HG02759 (cell line): ENCODE measurements around the gene SLC41A3.
"Not testable (repeated sequence)": the region's sequence is repeated elsewhere in the genome, so short reads cannot be mapped to it uniquely, and the experiment has no call there.

ENCODE experiments used
- ATAC-seq: cut with Tn5 transposase; IDR thresholded peaks from one replicate; pipeline ENCODE4 v1.9.1; 2021; ENCODE audit warnings: mild to moderate bottlenecking, moderate library complexity; ENCODE audit not compliant: unreplicated experiment

The SLC41A3 gene

DNA sequence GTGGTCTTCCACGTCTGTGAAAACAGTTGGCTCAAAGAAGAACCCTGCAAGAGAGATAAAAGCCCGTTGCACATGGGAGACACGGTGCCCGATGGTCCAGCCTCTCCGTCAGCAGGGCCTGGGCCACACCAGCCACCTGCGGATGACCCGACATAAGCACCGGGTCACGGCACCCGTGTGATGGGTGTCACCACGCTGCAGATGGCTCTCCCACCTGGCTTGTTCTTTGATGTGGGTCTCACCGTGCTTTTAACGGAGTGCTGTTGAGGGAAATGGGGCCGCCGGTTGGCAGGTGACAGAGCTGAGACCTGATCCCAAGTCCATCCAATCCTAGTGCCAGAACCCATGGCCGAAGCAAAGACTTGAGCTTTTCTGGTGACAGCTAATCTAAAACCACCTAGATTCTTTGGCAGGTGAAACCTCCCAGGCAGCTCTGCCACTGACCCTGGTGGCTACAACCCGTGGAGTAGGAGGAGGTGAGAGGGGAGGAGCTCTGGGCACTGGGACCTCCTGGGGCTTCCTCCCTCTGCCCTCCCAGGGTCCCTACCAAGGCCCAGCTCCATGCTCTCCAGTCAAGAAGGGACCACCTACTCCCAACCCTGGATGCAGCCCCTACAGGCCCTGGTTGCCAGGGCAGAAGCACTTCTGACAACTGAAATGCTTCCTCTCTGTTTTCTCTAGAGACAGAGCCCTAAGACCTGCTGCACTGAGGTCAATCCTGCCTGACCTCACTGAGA is 23.4 kb upstream of the SLC41A3 start:
- no peak for ATAC-seq

DNA sequence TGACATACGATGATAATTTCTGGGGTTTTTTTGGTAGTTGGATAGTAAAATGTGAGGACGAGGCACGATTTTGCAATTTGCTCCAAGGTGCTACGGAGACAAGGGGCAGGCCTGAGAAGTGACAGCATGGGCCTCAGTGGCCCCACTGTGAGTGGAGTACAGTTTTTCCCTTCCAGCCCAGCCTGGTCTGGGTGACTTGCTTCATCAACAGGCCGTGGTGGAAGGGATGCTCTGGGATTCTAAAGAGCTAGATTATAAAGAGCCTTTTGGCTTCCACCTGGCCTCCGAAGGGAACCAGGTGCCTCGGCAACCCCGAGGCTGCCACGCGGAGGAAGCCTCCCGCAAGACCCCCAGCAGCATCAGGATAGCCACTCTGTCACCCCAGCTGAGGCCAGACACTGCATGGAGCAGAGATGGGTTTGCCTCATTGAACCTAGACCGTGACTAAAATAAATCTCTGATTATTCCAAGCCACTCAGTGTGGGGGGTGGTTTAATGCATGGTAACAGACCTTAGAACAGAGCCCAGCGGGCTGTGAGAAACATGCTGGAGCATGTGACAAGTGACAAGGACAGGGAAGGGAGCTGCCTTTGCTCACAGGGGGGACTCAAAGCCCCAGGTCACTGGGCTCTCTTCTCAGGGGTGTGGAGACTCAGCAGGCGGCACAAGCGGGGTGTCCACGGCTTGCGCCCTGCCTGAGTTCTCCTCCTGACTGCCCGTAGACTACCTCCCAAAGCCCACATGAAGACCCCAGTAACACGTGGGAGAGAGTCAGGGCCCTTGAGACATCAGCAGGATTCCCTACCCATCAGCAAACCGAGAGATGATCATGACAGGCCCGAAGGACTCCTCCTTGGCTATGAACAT is 22.6 kb upstream of the SLC41A3 start:
- ATAC-seq, result no peak

DNA sequence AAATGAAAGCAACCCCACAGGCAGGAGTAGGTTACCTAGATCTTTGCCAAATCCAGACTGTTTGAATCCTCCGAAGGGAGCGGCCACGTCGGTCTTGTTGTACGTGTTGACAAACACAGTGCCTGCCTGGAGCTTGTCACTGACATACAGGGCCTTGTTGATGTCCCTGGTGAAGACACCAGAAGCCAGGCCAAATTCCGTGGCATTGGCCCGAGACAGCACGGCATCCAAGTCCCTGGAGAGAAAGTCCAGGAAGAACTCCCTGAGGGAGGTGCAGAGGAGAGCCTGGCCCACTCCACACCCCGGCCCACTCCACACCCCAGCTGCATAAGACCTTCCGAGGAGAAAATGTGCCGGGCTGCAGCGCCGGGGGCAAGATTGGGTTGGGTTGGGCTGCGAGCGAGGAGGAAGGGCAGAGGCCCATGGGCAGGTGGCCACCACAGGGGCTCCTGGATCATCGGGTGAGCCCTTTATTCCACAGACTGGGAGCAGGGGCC is 21.8 kb upstream of the SLC41A3 start:
- no peak for ATAC-seq

DNA sequence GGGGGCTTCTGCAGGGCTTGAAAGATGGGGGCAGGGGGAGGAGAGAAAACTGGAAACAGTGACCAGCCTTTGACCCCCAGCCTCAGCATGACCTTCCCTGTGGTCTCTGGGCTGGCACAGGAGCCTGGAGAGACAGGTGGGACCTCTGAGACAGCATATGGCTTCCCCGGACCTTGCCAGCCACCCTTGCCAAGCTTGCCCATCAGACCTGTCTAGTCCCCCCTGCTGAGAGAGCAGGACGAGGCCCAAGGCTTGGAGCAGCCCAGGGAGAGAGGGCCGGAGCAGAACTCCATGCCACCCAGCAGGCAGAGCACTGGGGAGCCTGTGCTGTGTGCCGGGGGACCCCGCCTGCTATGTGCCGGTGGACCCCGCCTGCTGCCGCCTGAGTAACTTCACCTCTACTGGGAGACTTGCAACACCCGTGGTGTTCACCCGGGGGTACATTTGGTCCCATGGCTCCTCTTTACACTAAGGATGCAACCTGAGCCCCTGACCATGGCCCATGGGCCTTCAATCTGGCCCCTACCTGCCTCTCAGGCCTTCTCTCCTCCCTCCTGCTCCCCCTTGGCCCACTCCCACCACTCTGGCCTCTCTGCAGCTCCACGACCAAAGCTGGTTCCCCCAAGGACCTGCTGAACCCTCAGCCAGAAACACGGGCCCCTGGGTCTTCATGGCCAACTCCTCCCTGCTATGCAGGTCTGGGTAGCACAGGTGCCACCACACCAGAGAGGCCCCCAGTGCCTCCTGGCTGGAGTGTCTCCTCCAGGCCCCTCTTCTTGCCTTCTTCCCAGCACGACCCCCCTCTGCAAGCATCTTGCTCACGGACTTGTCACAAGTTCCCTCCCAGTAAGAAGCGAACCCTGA is 21.1 kb upstream of the SLC41A3 start:
- ATAC-seq, result no peak

DNA sequence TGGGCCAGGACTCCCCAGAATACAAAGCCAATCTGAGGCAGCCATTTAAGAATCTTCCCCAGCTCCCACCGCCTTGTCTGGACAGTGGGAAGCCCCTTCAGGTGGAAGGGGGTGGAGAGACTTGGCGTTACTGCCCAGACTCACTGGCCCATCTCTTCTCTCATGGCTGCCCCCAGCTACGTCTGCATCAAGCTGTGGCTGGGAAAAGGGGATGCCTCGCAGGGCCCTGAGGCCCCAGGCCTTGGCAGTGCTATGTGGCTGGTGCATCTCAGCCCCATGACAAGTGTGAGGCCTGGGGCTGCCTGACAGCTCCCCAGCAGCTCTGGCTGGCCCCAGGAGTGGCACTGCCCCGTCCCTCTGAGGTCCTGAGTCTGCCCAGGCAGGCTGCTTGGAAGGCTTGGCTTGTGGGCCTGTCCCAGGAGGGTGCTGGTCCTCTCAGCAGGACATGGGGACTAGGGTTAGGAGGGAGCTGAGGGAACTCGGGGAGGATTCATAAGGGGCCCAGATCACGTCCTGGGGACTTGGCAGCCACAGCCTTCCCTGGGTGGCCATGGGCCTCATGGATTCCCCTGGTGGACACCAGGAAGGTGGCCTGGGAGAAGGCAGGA is 20.2 kb upstream of the SLC41A3 start:
- ATAC-seq, result no peak

DNA sequence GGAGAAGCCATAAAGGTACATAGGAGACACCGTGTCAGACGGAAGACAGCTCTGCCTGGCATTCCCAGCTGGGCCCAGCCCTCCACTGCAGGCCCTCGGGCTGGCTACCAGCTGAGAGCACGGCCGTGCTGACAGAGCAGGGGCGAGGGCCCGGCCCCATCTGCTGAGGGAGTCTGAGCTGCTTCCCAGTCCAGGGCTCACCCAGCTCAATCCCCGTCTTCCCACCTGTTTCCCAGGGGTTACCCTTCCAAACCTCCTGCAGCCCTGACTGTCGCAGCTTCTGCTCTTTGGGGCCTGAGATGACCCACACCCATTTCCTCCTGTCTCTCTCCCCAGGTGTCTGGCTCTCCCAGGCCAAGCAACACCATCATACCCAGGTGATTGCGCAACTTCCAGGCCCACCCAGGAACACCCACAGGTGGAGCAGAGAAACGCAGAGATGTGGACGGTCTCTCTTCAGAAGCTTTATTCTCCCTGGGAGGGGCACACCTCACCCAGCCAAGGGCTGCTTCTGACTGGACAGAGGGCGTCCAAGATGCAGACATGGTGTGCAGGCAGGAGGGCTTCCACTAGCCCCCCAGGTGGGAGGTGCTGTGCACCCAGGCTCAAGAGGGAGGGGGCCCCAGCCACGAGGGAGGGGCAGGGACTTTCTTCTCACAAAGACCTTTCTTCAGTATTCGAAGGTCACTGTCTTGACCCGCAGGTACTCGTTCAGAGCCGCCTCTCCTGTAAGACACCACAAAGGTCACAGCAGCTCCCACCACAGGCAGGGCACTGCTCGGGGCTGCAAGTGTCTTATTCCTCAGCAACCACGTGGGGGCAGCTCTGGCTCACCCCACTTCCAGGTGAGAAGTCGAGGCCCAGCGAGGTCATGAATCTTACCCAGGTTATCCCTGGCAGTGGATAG is 19.4 kb upstream of the SLC41A3 start:
- no peak for ATAC-seq

DNA sequence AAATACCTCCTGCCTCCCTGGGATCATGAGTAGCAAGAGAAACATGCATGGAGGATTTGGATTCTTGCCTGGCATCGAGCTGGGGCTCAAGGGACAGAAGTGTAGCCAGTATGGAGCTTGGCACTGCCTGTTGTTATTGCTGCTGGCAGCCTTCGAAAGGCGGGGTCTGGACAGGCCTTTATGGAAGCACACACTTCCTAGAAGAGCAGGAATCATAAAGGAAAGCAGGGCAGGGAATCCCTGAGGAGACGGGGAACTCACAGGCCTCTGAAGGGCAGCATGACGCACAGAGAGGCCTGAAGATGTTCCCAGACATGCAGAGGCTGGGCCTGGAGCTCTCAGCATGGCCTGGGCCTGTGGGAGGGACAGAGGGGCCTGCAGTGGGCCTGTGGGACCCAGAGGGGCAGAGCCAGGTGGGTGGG is 18.6 kb upstream of the SLC41A3 start:
- ATAC-seq, result no peak

DNA sequence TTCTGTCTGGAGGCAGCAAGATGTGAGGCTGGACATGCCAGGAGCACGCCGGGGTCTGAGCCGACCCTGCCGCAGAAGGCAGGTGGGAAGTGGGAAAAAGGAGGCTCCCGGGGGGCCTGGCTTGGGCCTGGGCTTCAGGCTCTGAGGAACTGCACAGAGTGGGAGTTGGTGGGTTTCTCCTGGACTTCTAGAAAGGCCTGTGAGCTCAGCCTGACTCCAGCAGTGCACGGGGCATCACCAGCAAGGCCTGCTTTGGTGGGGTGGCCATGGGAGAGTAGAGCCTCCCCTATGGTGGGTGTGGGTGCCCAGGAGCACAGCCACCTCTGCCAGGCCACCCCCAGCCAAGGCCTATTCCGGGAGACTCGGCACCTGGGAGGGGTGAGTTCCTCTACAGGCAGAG is 18.1 kb upstream of the SLC41A3 start:
- ATAC-seq, result no peak

DNA sequence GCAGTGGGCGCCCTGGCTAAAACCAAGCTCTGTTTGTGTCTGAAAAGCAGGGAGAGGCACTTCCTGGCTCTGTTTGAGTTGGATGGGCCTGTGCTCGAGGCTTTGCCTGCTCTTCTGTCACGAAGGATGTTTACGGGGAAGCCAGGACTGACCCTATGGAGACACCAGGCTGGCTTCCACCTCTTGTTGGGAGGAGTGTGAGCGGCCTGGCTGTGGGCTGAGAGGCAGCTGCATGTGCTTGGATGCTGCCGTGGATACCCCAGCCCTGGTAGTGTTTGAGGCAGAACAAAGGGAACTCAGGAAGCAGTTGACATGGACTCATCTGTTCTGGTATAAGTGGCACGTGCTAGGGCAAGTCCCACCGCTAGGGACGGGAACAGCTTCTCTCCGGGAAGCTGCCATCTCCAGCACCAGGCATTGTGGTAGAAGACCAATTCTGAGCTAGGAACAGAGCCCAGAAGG is 17.6 kb upstream of the SLC41A3 start:
- ATAC-seq, result no peak

DNA sequence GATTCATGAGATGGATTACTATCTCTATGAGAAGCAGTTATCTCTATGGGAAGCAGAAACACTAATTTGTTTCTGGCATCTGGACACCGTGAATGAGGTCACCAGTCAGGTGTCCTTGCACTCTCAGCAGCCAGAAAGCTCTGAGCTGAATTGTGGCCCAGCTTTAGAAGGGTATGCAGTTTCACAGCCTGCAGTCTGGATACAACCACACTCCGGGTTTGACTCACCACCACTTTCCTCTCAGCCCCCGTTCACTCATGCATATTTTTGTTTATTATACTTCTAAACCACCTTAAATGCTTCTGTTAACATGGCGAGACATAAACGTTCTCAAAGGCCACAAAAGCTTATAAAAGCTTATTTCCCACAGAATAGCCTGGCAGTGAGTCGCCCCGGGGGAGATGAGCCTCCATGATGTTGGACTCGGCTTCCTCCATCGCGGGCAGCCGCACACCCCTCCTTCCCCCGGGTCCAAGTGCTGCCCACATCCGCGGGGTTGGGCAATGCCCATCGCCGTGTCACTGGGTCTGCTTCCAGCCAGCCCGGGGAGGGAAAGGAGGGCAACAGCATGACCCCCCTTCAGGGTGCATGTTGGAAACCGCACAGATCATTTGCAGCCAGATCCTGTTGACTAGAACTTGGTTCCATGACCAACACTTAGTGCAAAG is 16.8 kb upstream of the SLC41A3 start:
- ATAC-seq, result peak; percentile 48

DNA sequence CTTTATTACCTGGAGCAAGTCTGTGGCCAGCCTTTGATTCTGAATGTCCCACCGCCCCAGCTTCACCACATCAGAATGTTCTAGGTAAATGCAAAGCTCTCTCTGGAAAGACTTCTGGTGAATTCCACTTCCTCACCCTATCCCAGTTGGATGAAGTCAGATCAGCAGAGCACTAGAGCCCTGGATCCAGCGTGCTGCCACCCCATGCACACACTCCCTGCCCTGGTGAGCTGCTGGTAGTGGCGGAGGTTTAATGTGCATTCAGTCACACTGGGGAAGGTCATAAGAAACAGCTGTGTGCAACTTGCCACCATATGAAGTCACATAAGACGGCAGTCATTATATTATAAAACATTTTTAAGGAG is 16.3 kb upstream of the SLC41A3 start:
- ATAC-seq, result no peak

DNA sequence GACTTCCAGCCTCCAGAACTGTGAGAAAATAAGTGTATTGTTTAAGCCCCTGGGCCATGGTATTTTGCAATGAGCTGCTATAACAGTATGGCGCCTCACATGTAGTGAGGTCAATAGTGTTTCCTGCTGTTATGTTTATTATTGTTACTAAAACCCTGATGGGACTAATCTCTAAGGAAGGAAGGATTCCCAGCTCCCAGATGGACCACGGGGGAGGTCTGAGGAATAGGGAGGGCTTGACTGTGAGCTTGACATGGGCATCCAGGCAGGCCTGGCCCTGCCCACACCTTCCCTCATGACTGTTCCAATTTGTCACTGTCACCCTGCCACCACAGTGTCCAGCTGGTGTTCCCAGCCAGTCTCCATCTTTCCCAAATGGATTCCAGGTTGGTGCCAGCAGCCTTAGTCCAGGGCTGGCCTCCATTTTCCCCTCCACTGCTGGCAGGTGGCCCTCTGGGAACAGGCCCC is 14.5 kb upstream of the SLC41A3 start:
- ATAC-seq, result no peak

DNA sequence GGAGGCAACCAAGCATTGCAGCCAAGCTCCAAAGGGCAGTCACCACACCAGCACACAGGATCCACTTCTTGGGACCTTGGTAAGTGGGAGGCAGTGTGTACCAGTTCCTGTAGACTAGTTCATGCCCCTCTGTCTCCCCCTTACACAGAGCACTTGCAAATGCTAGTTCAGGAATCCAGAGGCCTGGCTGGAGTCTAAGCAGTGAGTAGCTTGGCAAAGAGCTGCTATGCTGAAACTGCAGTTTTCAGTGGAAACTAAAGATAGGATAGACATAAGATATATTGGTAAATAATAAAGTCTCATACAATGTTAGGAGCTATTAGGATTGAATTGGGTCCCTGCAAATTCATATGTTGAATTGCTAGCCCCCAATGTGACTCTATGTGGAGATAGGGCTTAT is 13.9 kb upstream of the SLC41A3 start:
- ATAC-seq, result no peak

DNA sequence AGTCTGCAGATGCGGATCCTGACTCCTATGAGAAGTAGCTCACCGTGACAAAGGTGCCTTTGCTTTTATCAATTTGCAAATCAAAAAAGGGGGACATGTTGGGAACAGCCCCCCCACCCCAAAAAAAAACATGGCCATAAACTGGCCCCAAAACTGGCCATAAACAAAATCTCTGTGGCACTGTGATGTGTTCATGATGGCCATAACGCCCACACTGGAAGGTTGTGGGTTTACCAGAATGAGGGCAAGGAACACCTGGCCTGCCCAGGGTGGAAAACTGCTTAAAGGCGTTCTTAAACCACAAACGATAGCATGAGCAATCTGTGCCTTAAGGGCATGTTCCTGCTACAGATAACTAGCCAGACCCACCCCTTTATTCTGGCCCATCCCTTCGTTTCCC is 12.3 kb upstream of the SLC41A3 start:
- ATAC-seq, result not testable (repeated sequence)

DNA sequence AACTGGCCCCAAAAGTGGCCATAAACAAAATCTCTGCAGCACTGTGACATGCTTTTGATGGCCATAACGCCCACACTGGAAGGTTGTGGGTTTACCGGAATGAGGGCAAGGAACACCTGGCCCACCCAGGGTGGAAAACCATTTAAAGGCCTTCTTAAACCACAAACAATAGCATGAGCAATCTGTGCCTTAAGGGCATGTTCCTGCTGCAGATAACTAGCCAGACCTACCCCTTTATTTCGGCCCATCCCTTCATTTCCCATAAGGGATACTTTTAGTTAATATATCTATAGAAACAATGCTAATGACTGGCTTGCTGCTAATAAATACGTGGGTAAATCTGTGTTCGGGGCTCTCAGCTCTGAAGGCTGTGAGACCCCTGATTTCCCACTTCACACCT is 8.2 kb upstream of the SLC41A3 start:
- not testable (repeated sequence) for ATAC-seq

DNA sequence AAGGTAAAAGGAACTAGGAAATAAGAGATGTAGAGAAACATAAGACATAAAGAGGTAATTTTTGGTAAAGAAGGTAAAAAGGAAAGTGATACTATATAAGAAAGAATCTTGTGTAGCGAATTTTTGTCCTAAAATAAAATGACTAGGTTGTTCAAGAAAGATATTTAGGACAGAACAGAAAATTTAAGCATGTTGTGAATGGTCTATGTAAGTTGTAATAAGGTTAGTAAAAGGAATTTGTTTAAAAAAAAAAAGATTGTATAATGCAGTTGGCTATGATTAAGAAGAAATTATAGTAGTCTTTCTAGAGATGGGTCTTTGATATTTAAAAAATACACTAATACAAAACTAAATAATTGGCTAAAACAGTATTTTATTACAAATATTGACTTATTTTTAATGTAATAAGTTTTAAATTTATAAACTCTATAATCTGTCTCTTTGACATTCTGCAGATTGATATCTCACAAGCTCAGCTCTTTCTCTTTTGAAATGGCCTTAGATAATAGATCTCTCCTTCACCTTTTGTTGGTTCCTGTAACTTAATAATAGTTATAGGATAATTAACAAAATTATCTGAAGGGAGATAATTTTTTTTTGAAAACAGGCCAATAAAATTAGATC is 3.7 kb upstream of the SLC41A3 start:
- ATAC-seq, result no peak

DNA sequence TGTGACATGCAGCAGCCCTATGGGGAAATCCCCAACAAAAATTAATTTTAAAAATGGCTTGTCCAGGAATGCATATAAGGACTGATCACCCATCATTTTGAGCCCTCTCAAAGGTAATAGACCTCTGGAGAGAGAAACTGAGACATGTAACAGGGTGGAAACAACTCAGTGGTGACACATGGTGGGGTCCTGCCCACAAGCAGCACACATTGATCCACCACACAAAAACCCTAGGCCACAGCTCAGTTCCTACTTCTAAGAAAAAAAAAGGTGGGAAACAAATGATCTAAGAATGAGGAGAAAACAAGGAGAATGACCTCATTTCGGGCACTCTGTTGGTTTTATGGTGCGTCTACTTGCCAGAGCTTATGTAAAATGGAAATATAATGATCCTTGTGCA is 1.9 kb upstream of the SLC41A3 start:
- ATAC-seq, result no peak

DNA sequence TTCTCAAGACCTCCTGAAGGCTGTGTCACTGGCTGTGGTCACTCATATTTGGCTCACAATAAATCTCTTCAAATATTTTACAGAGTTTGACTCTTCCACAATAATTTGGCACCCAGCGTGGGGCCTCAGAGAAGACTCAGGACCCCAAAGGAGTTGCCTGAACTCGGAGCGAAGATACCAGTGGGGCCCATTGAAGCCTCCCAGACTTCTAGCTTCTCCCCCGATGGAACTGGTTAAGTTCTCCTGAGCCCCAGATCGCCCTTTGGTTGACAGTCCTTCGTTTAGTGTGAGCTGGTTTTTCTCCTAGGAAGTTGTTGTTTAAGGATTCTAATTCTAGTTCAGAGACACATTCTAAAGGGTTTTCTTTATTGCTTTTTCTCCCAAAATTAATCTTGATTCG is 1.4 kb upstream of the SLC41A3 start:
- no peak for ATAC-seq

DNA sequence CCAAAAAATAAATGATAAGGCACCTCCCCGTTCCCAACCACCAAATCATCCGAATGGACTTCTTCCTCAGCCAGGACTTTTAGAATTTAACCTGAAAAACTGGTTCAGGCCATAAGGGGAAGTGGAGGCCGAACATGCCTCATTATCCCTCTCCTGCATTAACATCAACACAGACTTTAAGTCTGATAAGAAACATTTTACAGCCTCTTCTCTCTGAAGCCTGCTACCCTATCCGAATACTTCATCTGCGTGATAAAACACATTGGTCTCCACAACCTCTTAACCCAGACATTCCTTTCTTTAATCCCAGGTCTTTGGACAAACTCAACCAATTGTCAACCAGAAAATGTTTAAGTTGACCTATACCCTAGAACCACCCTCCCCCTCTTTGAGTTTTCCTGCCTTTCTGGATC is 850 bp upstream of the SLC41A3 start:
- ATAC-seq, result no peak
